Stimulated activated CD4-positive, alpha-beta T cell treated with anti-CD3 and anti-CD28 coated beads, Interleukin-12 subunit alpha, Interleukin-12 subunit beta, amount 100 ng/mL, for 48 hours (primary cell): Measurements from ENCODE around the gene ANAPC16.
A peak's percentile ranks its signal among the peaks of the same experiment; 100 is the strongest.
"Not testable (repeated sequence)": the region's sequence is repeated elsewhere in the genome, so short reads cannot be mapped to it uniquely, and the experiment has no call there.

ENCODE experiments used
- DNase-seq, 3 donors: peaks; one replicate each; pipeline ENCODE4 v3.0.0-alpha.2; 2020; ENCODE audit warnings: low read depth in 2 of 3, low spot score in 1 of 3

ANAPC16 gene

DNA sequence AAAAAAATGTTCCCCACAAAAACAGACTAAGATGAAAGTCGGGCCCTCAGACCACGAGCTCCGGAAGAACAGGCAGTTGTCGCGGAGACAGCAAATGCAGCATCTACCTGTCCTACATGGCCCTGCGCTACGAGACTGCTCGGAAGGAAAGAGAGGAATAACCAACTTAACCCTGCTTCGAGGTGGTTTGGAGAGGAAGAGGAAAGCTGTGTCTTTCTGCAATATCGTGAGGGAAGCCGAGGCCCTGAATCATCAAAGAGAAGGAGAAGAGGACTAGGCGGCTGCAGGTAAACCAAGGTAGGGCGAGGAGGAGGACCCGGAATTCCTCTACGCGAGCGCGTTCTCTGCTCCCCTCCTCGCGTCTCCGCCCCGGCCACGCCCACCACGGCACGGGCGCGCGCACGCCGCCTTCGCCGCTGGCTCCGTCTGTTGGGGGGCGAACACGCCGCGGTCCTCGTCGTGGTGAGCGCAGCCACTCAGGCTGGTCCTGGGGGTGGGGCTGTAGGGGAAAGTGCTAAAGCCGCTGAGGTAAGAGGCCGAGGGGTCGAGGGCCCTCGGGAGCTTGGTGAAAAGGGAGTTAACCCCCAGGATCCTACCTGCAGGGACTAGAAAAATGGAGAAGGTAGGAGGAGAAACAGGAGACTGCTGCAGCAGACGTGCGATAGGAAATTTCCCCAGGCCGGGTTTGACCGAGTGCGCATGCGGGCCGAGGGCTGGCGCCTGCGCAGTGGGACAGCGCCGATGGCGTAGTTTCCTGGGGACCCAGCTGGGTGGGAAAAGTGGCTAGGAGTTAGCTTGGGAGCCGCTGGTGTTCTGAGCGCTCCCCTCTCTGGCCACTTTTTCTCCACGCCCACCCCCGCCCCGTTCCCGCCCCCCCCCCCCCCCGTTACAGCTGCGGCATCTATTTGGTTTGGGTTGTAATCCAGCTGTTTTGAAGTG lies at the start of gene ANAPC16, which contains the start of gene ASCC1:
Gene ANAPC16, plus strand, starts transcription at position 402 of the 939 bp plus-strand sequence. CDS start 7,903 bp downstream, outside the sequence.
Gene ASCC1, minus strand, starts transcription at position 666 of the 939 bp plus-strand sequence. CDS start 2,978 bp downstream, outside the sequence.
- DNase-seq: peak; percentile 87 to 92 (median 89)

- no peak for DNase-seq
Observed at GRCh38 chr10:72167118-72167517, 48.7 kb upstream of the ANAPC16 start.

DNA sequence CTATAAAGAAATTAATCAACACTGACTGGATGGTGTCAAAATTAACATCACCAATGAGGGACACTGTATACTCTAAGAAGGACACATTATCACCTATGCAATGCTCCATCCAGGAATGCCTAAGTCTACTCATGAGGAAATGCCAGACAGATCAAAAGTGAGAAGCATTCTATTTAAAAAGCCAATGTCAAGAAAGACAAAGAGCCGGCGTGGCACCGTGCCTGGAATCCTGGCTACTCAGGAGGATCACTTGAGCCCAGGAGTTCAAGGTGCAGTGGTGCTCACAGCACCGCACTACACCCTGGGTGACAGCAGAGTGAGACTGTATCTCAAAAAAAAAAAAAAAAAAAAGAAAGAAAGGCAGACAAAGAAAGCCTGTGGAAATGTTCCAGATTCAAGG lies 45.5 kb upstream of the ANAPC16 start:
- no peak for DNase-seq

DNA sequence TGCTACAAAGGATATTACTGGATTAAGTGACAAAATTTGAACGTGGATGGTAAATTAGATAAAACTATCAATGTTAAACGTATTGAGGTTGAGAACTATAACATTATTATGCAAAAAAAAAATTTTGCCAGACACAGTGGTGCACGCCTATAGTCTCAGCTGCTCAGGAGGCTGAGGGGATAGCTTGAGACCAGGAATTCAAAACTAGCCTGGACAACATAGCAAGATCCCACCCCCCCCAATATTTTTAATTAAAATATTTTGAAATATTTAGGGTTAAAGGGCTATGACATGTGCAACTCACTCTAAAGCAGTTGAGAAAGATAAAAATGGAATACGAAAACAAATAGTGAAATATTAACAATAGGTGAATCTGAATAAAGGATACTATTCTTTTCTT lies 45.1 kb upstream of the ANAPC16 start:
- DNase-seq: no peak

- DNase-seq: no peak
Observed at GRCh38 chr10:72171175-72171630, 44.6 kb upstream of the ANAPC16 start.

GRCh38 chr10:72173262-72173618 lies 42.6 kb upstream of the ANAPC16 start:
- DNase-seq: no peak

DNA sequence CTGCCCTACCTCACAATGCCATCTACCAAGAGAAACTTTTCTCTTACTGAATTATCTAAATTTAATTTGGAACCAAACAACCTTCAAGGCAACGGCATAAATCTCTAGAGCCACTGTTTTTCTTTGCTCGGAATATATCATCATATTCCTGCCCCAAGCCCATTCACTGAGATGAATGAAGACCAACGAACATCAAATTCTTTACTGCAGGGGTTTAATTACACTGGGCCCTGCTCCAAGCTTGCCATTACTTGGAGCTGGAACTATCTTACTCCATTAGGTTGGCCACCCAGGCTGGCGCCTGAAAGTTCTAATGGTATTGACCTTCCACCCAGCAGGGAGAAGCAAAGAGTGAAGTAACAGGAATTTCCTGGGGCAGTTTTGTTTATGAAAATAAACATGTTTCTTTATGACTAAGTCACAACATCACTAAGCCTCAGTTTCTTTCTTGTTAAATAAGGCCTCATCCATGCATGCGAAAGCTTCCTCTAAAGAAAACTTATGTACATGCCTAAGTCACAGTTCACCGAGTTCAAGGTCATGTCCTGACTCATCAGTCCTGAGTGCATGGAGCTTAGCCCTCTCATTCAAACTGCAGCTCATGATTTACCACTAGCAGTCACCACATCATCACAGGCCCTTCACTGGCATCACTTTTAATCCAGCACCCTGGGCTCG lies 42.1 kb upstream of the ANAPC16 start:
- no peak for DNase-seq

DNA sequence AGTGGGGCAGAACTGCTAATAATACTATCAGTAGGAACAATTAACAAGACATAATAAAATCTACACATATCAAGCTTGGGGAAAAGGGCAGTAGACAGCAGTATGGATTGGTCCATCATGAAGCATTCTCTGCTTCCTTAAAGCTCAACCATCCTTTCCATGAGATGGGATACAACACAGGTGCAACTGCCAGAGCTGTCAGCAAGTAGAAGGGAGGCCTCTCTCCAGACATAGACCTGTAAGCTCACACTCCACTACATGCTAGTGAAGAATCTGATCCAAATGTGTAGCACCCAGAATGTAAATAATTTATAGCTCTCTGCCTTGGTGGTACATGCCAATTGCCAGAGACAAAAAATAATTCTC lies 41.5 kb upstream of the ANAPC16 start:
- DNase-seq: no peak

DNA sequence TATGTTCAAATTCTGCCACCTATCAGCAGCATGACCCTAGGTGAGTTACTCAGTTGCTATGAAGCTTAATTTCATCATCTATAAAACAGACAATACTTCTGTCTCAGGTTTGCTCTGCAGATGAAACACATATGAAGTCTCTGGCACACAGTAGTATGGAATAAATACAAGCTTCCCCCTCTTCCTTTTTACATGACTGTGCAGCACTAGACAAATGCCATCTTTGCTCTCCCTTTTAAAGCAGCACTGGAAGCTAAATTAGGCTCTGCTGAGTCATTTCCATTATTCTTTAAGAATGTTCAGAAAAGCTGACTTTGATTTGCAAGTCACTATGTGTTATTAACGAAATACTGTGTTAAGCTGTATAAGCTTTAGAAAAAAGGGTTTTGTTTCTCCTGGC lies 40.7 kb upstream of the ANAPC16 start:
- DNase-seq: no peak

DNA sequence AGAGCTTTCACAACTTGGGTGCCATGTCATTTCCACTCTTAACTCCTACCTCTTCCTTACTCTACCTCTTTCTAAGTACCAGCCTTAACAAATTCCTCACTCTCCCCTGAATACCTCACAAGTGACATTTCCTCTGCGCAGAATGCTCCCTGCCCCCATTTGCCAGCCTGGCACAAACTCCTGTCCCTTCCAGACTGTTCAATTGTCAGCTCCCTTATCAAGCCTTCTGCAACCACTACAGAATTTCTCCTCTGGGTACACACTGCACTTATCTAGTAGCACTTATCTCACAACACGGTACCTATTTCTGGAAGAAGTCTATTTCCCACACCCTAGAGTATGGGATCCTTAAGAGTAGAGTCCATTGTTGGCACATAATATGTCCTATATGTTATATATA lies 39.1 kb upstream of the ANAPC16 start:
- DNase-seq: no peak

DNA sequence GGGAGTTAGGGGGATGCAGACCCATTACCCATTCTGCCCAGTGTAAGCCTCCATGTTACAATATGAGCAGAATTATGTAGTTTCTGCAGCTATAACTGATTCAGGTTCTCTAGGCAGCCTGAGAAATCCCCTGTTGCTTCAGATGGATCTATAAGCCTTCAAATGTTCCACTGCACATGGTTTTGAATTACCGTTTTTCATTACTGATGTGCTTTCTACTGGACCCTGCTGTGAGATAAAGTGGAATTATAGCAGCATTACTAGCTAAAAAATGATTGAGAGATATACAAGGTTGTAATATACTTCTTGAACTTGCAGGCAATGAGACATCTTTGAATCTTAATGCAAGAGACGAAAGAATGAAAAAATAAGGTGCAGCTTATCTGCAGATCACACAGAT lies 38.4 kb upstream of the ANAPC16 start:
- DNase-seq: no peak

GRCh38 chr10:72184156-72184555 lies 31.7 kb upstream of the ANAPC16 start:
- no peak for DNase-seq

- no peak for DNase-seq
Observed at GRCh38 chr10:72186258-72186981, 29.4 kb upstream of the ANAPC16 start.

DNA sequence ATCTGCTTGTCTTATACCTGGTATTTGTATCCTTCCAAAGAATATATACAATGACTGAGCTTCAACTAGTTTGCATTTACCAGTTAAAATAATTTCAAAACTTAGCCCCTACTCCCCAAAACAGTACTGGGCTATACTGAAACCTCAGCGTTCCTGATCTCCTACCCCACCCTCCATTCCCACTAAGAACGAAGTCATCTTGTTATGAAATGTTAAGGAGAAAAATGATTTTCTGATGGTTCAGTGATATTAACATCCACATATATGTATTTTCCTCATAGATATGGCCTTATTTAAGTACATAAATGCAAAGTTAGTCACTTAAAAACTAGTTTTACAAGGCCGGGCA lies 28.9 kb upstream of the ANAPC16 start:
- no peak for DNase-seq

- DNase-seq: no peak
Observed at GRCh38 chr10:72194949-72195348, 20.9 kb upstream of the ANAPC16 start.

DNA sequence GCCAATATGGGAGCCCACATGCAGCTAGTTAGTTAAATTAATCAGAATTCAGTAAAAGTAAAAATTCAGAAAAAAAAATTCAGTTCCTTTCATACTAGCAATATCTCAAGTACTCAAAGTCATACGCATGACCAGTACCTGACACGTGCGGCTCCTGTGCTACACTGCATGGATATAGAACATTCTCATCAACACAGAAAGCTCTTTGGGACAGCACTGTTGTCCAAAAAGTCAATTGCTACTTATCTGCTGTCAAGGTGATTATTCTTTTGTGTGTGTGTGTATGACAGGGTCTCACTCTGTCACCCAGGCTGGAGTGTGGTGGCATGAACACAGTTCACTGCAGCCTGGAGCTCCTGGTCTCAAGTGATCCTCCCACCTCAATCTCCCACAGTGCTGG lies 14.9 kb upstream of the ANAPC16 start:
- DNase-seq: no peak

- no peak for DNase-seq
Observed at GRCh38 chr10:72201293-72201692, 14.5 kb upstream of the ANAPC16 start.

- no peak for DNase-seq
Observed at GRCh38 chr10:72204296-72204695, 11.5 kb upstream of the ANAPC16 start.

DNA sequence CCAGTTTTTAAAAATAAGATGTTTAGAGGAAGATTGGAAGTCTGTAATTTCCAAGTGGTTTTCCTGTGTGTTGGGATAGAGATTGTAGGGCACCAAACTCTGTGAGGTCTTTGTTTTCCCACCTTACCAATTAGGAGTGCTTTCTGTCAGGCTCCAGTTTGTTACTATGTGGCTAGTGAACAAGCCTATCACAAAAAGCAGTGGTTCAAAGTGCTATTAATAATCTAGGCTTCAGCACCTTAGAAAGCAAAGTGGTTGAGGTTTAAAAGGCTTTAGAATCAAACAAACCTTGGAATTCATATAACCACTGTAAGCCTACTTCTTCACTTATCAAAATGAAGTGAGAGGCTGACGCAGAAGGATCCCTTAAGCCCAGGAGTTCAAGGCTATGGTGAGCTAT lies 11.1 kb upstream of the ANAPC16 start:
- no peak for DNase-seq

- DNase-seq: no peak
Observed at GRCh38 chr10:72206511-72207229, 9.1 kb upstream of the ANAPC16 start.

DNA sequence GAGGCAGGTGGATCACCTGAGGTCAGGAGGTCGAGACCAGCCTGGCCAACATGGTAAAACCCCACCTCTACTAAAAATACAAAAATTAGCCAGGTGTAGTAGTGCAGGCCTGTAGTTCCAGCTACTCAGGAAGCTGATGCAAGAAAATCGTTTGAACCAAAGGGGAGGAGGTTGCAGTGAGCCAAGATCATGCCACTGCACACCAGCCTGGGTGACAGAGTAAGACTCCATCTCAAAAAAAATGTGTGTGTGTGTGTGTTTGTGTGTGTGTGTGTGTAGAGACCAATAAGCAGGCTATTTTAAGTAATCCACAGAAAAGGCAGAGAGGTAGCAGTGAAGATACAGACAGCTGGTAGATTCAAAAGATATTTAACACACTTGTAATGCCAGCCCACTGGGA lies 7.3 kb upstream of the ANAPC16 start:
- not testable (repeated sequence) for DNase-seq
